Loucy (cell line): Measurements from ENCODE around the gene PTHLH.

Source experiments
- CTCF ChIP-seq: fragments of 200-600 bp; sonication (generic); conservative IDR thresholded peaks from 2 replicates; pipeline ENCODE4 v1.5.1; 2014; ENCODE audit warnings: mild to moderate bottlenecking, antibody characterized with exemption, low read length
- EZH2phosphoT487 ChIP-seq: fragments of 200-600 bp; IDR thresholded peaks from 2 replicates; pipeline ENCODE4 v1.6.1; 2018; ENCODE audit warnings: antibody characterized with exemption, mild to moderate bottlenecking, moderate library complexity, borderline replicate concordance

- TF ChIP-seq CTCF (no peak), EZH2phosphoT487 (no peak)
These were observed 11.7 kb upstream of the PTHLH start for GRCh38 chr12:27984275-27984674.
